Breast epithelium (tissue), 4 donors: ENCODE data around the gene CACNA1A. TPM values are rescaled to one million over a fixed set of nuclear protein-coding genes. Genes with fewer than 3 reads are reported as not detected.

Source experiments
- DNase-seq, 2 donors: peaks; one replicate each; pipeline ENCODE4 v3.0.0-alpha.2; 2019; ENCODE audit warnings: low spot score in 2 of 2
- H3K27ac ChIP-seq, 2 donors: fragments of 200-600 bp; sonication (generic) in 1 of 2; one replicate each; pipeline ENCODE4 v1.5.1; 2016 to 2019; ENCODE audit warnings: mild to moderate bottlenecking in 1 of 2
- H3K27me3 ChIP-seq, 2 donors: fragments of 200-600 bp; sonication (generic) in 1 of 2; one replicate each; pipeline versions ENCODE4 v1.5.1 to v1.6.0; 2017 to 2019; ENCODE audit warnings: control low read depth in 1 of 2, mild to moderate bottlenecking in 1 of 2
- H3K36me3 ChIP-seq: fragments of 200-600 bp; one replicate; pipeline ENCODE4 v1.5.1; 2019
- H3K4me1 ChIP-seq, 2 donors: fragments of 200-600 bp; sonication (generic); one replicate each; pipeline ENCODE4 v1.5.1; 2016 to 2019; ENCODE audit warnings: control low read depth in 1 of 2
- H3K4me3 ChIP-seq, 3 donors: fragments of 200-600 bp; sonication (generic); 1 replicate in 2 of 3; 2 replicates in 1 of 3; pipeline ENCODE4 v1.5.1; 2016 to 2019; ENCODE audit warnings: mild to moderate bottlenecking in 3 of 3, moderate library complexity in 2 of 3
- H3K9me3 ChIP-seq, 2 donors: fragments of 200-600 bp; sonication (generic) in 1 of 2; one replicate each; pipeline ENCODE4 v1.5.1; 2016 to 2019; ENCODE audit warnings: control low read depth in 1 of 2
- POLR2A ChIP-seq: fragments of 450-650 bp; IDR thresholded peaks from one replicate; pipeline ENCODE4 v1.6.1; 2016; ENCODE audit warnings: antibody characterized with exemption, mild to moderate bottlenecking, moderate library complexity
- POLR2AphosphoS5 ChIP-seq, 3 donors: sonication (generic); formaldehyde crosslinking; IDR thresholded peaks; one replicate each; pipeline ENCODE4 v1.6.1; 2017; ENCODE audit warnings: antibody characterized with exemption in 3 of 3
- intact Hi-C: fragments of 100-400 bp; cut with DNase I; formaldehyde crosslinking; loops from one replicate; pipeline ENCODE4 v1.15.1; 2023; ENCODE audit warnings: low total_unique reads
- total RNA-seq, 3 donors: library from RNA; depleted of rRNA; stranded (reverse); fragments of >200 nt; gene quantifications; one replicate each; pipeline ENCODE4 v1.1.0, GENCODE V29; 2016
- TF ChIP-seq, protein P1 (sequence below), 3 donors: fragments of 450-650 bp; IDR thresholded peaks; one replicate each; pipeline ENCODE4 v1.5.1; 2016 to 2017; ENCODE audit warnings: antibody characterized with exemption in 3 of 3, mild to moderate bottlenecking in 3 of 3, moderate library complexity in 3 of 3

CACNA1A gene
- total RNA-seq, 3 donors from 2014 or later = 0.16 to 1.0 (median 0.33) TPM

DNA sequence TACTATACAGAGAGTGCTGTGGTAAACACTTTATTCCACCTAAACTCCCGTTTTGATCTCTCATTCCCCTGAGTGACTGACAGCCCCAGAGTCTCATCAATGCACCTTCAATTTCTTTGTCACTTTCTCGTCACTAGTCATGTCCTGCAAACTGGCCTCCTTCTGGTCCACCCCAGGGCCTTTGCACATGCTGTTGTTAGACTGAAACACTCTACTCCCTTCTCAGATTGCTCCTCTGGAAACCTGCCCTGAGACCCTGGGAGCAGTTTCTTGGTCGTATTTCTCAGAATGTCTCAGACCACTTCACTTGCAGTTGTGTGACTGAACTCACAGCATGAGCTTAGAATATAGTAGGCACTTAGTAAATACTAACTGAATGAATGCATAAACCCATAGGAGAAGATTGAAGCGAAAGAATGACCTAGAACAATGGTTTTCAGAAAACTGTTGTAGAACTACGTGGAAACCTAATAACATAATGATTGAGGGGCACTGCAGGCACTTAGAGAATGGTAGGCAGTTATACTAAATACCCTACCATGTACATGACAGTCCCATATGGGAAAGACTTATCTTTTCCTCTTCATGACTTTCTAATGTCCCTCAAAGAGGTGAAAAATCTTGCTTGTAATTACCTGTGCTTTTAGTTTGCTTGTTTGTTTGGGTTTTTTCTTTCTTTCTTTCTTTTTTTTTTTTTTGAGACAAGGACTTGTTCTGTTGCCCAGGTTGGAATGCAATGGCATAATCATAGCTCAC lies 211.3 kb downstream of the CACNA1A start:
- no peak for DNase-seq
- Histone ChIP-seq H3K4me1 (no peaks in the 10 kb centered on the region), H3K27ac (no peak overlapping the region), H3K27me3 (peaks cover 3 to 19% of the 10 kb centered on the region in 2 donors), H3K9me3 (no peaks in the 10 kb centered on the region), H3K4me3 (no peak overlapping the region), H3K36me3 (no peaks in the 10 kb centered on the region)
- intact Hi-C loops = no loop called here
- TF ChIP-seq POLR2A = no peak
- TF ChIP-seq, protein P1, sequence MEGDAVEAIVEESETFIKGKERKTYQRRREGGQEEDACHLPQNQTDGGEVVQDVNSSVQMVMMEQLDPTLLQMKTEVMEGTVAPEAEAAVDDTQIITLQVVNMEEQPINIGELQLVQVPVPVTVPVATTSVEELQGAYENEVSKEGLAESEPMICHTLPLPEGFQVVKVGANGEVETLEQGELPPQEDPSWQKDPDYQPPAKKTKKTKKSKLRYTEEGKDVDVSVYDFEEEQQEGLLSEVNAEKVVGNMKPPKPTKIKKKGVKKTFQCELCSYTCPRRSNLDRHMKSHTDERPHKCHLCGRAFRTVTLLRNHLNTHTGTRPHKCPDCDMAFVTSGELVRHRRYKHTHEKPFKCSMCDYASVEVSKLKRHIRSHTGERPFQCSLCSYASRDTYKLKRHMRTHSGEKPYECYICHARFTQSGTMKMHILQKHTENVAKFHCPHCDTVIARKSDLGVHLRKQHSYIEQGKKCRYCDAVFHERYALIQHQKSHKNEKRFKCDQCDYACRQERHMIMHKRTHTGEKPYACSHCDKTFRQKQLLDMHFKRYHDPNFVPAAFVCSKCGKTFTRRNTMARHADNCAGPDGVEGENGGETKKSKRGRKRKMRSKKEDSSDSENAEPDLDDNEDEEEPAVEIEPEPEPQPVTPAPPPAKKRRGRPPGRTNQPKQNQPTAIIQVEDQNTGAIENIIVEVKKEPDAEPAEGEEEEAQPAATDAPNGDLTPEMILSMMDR (IDR thresholded peaks at IDR 0.05) = no peak
- TF ChIP-seq POLR2AphosphoS5 (IDR thresholded peaks at IDR 0.05) = no peak

DNA sequence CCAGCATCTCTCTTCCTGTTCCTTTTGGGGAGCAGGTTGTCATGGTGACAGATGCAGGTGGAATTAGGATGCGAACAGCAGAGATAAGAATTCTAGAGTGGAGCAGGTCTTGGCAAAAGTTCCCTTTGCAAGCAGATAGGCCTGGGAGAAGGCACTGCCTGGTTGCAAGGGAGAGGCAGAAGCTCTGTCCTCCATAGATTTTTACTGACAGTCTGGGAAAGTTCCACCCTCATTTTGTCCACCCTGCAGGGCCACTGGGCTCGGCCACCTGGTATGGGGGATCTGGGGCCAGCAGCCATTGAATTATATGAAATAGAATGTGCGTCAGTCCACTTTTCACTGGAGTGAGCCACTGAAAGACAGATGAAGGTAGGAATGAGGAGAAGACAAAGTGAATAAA lies 214.4 kb downstream of the CACNA1A start:
- DNase-seq = no peak
- no peak overlapping the region for H3K27ac ChIP-seq
- TF ChIP-seq POLR2A = no peak
- TF ChIP-seq POLR2AphosphoS5 (IDR thresholded peaks at IDR 0.05) = no peak
- TF ChIP-seq, protein P1 (IDR thresholded peaks at IDR 0.05) = no peak
- no peaks in the 10 kb centered on the region for H3K4me1 ChIP-seq
- H3K36me3 ChIP-seq = no peaks in the 10 kb centered on the region
- intact Hi-C loops = no loop called here
- no peaks in the 10 kb centered on the region for H3K27me3 ChIP-seq
- H3K9me3 ChIP-seq = no peaks in the 10 kb centered on the region
- no peak overlapping the region for H3K4me3 ChIP-seq

DNA sequence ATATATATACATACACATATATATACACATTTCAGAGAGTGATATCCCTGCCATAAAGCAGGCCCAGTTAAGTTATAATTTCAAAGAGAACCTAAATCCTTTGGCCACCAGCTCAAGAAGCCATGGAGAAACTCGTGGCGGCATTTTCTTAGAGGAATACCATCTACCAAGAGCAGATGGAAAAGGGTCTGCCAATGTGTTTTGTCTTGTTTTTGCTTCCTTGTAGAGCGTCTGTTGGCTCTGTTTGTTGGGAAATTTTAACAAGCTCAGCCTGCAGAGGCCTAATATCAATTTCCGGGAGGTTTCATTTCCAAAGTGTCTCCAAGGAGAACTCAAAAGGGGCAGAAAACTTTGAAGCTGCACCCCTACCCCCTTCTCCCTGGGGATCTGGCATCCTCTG lies 215.5 kb downstream of the CACNA1A start:
- no peak for DNase-seq
- intact Hi-C loops = no loop called here
- H3K9me3 ChIP-seq = no peaks in the 10 kb centered on the region
- TF ChIP-seq, protein P1 (IDR thresholded peaks at IDR 0.05) = no peak
- TF ChIP-seq POLR2AphosphoS5 (IDR thresholded peaks at IDR 0.05) (no peak), POLR2A (no peak)
- no peaks in the 10 kb centered on the region for H3K27me3 ChIP-seq
- no peak overlapping the region for H3K27ac ChIP-seq
- no peak overlapping the region for H3K4me3 ChIP-seq
- no peaks in the 10 kb centered on the region for H3K36me3 ChIP-seq
- H3K4me1 ChIP-seq = no peaks in the 10 kb centered on the region

DNA sequence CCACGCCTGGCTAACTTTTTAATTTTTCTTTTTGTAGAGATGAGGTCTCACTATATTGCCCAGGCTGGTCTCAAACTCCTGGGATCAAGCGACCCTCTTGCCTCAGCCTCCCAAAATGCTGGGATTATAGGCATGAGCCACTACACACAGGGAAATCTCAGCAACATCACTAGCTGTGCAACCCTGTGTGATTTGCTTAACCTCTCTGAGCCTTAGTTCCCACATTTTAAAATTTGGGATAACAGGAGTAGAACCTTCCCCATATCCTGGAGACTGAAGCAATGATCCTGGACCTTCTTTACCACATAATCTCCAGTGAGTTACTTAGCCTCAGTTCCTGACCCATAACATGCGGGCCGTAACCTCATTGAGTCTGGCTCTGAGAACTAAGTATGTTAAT lies 217.0 kb downstream of the CACNA1A start:
- Histone ChIP-seq H3K27me3 (no peaks in the 10 kb centered on the region), H3K4me3 (no peak overlapping the region), H3K27ac (no peak overlapping the region), H3K9me3 (no peaks in the 10 kb centered on the region), H3K36me3 (no peaks in the 10 kb centered on the region), H3K4me1 (no peaks in the 10 kb centered on the region)
- intact Hi-C loops = loop anchor here (10.0 kb wide), 1 partner anchor 286 kb away; no protein-coding TSS in a partner anchor
- DNase-seq = no peak
- TF ChIP-seq POLR2A (no peak), POLR2AphosphoS5 (IDR thresholded peaks at IDR 0.05) (no peak)
- TF ChIP-seq, protein P1 (IDR thresholded peaks at IDR 0.05) = no peak

DNA sequence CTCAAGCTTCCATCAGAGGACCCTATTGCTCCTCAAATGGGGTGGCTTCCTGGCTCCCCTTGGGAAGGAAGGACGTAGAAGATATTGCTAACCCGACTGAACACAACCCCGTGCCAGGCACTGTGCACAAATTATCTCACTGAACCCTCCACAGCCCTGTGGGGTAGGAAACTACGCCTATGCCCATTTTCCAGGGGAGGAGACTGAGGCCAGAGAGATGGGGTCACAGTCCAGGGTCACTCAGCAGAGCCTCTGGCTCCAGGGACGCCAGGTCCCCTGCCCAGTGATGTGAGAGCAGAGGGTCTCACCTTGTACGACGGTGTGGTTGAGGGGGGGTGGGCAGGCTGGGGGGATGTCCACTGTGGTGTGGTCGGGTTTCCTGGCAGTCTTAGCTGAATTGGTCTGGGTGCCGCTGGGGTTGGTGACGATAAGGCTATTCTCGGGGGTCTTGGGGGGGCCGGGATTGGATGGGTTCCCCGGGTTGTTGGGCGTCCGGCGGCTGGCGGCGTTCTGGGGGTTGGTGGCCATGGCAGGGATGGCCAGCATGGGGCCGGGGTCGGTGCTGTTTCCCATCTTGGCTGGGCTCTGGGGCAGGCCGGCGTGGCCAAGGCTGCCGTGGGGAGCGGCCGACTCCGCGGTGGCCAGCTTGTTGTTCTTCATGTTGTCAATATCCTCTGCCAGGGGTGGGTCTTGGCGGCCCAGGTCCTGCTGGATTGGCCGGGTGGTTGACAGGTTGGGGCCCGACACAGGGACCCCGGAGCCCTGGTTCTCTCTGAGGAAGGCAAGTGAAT lies 219.9 kb downstream of the CACNA1A start:
- Histone ChIP-seq H3K27ac (no peak overlapping the region), H3K4me1 (no peaks in the 10 kb centered on the region), H3K36me3 (no peaks in the 10 kb centered on the region), H3K27me3 (peaks cover 0 to 17% of the 10 kb centered on the region in 2 donors), H3K4me3 (no peak overlapping the region), H3K9me3 (no peaks in the 10 kb centered on the region)
- no peak for DNase-seq
- intact Hi-C loops = loop anchor here (10.0 kb wide), 1 partner anchor 288 kb away; no protein-coding TSS in a partner anchor
- TF ChIP-seq POLR2AphosphoS5 (IDR thresholded peaks at IDR 0.05) (no peak), POLR2A (no peak)
- TF ChIP-seq, protein P1 (IDR thresholded peaks at IDR 0.05) = no peak
